CD4-positive, alpha-beta T cell treated with Interferon gamma for 1 hour (primary cell): ENCODE results near the gene FTO.

ENCODE experiments used
- DNase-seq: peaks from one replicate; pipeline ENCODE4 v3.0.0-alpha.2; 2020

Gene FTO

DNA sequence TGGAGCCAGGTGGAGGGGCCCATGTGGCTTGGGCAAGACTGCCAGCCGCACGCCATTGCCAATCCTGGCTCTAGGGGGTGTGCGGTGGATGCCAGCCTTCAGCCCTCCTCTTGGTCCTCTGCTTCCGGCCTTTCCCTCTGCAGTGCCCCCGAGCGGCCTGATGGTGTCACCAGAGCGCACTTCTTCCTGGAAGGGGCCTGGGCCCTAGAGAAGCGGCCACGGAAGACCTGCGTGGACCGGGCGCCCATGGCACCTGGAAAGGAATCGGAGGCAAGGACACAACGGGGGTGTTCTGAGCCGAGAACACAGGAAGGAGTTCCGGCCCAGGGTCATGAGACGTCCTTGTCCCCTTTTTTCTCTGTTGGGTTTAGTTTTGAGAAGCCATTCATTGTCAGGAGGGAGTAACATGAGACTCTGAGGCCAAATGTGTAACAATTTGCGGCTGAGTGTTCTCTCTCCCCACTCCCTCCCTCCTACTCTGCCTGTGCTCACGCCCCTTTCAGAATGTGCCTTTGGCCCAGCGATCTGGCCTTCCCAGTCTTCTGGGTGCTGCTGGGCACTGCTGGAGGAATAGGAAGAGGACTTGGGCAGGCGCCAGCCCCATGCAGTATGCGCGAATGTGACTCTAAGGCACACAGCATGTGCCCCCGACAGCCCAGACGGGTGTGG, 489.8 kb downstream of the FTO start:
- DNase-seq: peak; percentile 8

DNA sequence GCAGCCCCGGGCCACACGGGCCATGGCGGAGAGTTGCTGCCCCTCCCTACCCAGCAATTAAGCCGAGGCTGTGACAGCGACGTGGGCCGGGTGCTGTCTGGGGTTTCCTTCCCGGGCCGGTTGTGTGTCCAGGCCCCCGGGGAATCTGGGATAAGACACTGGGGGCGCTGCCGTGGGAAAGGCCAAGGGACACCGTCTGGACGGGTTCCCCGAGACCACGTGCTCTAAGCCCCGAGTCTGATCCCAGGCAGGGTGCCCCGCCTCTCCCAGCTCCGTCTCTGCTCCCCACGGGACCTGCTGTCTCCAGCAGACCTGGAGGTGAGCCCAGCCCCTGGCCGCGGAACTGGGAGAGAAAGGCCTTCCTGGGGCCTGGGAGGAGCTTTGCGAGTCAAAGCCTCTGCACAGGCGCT, 490.4 kb downstream of the FTO start:
- no peak for DNase-seq

DNA sequence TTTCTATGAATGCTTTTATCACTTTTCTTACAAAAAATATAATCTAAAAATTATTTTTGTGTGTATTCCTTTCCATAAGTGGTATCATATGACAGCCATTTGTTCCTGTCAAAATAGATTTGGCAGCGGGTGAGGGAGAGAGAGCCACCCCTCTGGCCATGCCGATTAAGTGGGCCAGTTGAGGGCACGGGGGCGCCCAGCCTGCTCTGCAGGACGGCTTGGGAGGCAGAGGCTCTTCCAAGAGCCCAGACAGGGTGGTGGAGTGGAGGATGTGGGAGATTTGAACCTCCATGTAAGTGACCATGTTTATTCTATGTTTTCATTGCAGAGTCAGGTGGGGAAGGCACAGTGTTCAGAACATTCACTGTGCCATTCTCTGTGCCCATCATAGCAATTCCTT, 493.8 kb downstream of the FTO start:
- no peak for DNase-seq

DNA sequence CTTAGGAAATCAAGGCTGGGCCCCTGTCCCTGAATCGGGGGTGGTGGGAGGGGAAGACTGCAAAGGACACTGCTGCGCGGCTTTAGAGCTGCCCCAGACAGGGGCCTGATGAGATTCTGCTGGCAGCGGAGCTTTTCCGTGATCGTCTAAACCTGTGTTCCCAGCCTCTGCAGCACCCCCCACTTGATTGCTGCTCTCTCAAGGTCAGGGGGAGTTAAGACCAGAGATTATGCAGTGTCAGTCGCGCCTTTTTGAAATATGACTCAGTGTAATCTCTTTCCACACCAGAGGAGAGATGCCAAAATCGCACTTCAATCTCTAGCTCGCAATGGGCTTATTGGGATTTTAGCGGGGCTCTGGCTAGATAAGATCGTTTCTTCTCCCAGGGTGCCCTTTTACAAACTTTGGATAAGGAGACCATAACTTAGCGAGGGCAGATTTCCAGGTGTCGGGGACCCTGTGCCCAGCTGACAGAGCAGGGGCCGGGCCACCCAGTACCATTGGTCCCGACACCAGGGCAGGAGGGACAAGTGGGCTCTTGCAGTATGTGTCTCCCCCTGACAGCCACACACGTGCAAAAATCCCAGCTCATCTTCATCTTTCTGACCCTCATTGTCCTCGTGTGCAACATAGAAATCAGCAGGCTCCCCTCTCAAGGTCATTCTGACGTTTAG, 495.7 kb downstream of the FTO start:
- no peak for DNase-seq

DNA sequence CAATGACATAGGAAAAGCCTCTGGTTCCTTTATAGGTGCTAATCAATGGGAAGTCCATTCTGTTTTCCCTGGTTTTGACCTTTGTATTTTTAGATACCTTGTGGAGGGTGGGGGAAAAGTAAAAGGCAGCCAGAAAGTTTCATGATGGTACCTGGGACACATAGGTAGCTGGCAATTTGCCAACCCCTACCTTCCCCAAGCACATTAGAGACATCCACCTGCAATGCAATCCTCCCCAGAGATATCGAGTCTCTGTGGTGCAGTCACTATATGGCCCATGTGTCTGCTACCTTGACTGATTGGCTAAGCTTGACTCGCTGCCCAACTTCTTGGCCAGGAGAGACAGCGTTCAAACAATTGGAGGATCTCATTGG, 496.2 kb downstream of the FTO start:
- DNase-seq: no peak

DNA sequence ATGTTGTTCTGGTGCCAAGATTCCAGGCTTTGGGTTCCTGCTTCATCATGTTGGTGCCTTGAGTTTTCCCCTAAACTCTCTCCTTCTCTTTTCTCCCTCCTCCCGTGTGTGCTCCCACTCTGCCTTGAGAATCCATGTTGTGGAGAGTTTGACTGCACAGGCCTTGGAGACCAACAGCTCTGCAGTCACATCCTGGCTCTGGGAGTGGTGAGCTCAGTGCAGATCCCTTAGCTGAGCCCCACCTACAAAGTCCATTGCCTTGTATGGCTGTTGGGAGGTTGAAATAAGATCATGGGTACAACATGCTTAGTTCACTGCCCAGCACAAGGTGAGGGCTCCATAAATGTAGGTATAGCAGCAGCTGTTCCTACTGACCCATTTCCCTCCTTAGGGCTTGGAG, 496.8 kb downstream of the FTO start:
- DNase-seq: no peak

DNA sequence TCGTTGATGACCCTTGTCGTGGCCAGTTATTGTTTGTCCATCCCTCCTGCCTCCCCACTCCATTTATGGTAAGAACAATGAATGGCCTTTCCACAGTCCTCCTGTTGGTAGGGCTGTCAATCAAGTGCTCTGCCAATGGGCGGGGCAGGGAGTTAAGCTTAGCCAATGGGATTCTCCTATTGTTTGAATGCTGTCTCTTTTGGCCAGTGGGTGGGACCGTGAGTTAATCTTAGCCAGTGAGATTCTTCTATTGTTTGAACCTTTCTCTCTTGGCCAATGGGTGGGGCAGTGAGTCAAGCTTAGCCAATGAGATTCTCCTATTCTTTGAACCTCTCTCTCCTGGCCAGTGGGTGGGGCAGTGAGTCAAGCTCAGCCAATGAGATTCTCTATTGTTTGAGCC, 497.2 kb downstream of the FTO start:
- DNase-seq: no peak
